ENCODE results near the gene NCAM2. TPM values are rescaled to one million over a fixed set of nuclear protein-coding genes. Genes with fewer than 3 reads are reported as not detected.

NCAM2 gene
- total and polyA plus RNA-seq, 2 of the 8 experiments (the other 6 are each of a cell fraction or from before 2014, with no cell fraction given), result 0.14 to 1.1 TPM

DNA sequence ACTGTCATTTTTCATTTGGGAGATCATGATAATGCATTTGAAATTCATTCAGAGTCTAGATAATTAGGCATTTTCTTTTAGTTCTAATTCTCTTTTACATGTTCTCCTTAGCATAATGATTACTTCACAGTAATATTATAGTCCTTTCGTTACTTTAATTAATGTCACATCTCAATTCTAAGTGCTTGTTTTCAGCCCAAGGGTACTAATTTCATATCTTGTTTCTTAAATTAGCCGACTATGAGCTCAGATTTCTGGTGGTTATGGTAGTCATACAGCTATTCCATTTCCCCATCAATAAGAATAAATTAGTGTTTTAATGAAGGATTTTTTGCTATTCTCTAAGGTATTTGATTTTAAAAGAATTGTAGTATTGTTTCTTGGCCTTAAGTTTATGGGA, 120.9 kb downstream of the NCAM2 start:
- Histone ChIP-seq H2BK20ac (ENCODE audit: low read length) (no peak overlapping the region), H3K27ac (ENCODE audit: low read depth, low read length) (no peak overlapping the region), H3K18ac (ENCODE audit: extremely low read depth, low read length) (no peak overlapping the region), H3K9me3 (ENCODE audit: insufficient read depth in 2 of 2, low read depth in 1 of 2, low read length in 1 of 2) (no peaks in the 10 kb centered on the region), H3K79me1 (ENCODE audit: low read depth, low read length) (no peaks in the 10 kb centered on the region), H3K9ac (replicated peaks in 1 of 4; ENCODE audit: extremely low read depth in 1 of 4, low read depth in 3 of 4, low read length in 3 of 4) (no peak overlapping the region), H4K8ac (ENCODE audit: extremely low read depth, insufficient read depth, low read length) (no peak overlapping the region), H3K4me3 (ENCODE audit: extremely low read depth in 1 of 4, insufficient read depth in 2 of 4, low read depth in 3 of 4, low read length in 4 of 4) (no peak overlapping the region), H3K4me2 (ENCODE audit: insufficient read depth in 1 of 2, low read depth in 2 of 2, low read length in 2 of 2) (no peak overlapping the region), H2BK15ac (ENCODE audit: low read length) (no peak overlapping the region), H3K23me2 (ENCODE audit: low read depth, low read length) (no peaks in the 10 kb centered on the region), H3K4ac (replicated peaks; ENCODE audit: insufficient read length, low read depth, low read length) (no peak overlapping the region), H3K56ac (replicated peaks; ENCODE audit: insufficient read length, low read depth, low read length) (no peak overlapping the region), H2AK5ac (ENCODE audit: low read depth, low read length) (no peak overlapping the region), H4K20me1 (replicated peaks in 1 of 2; ENCODE audit: control insufficient read depth in 1 of 2, insufficient read depth in 2 of 2, low read length in 2 of 2) (no peaks in the 10 kb centered on the region), H2BK12ac (ENCODE audit: low read depth, low read length) (no peak overlapping the region), H3K27me3 (replicated peaks in 1 of 4; ENCODE audit: control insufficient read depth in 3 of 4, extremely low read depth in 1 of 4, insufficient read depth in 3 of 4, low read length in 3 of 4) (no peaks in the 10 kb centered on the region), H3K36me3 (ENCODE audit: control insufficient read depth in 2 of 4, insufficient read depth in 4 of 4, low read length in 3 of 4) (no peaks in the 10 kb centered on the region), H2BK5ac (ENCODE audit: low read depth, low read length) (no peak overlapping the region), H4K5ac (ENCODE audit: insufficient read length, low read depth, low read length) (no peak overlapping the region), H4K91ac (replicated peaks; ENCODE audit: insufficient read length, low read length) (no peak overlapping the region), H3K23ac (ENCODE audit: insufficient read length) (no peak overlapping the region), H3K14ac (ENCODE audit: insufficient read length) (no peak overlapping the region), H2BK120ac (replicated peaks; ENCODE audit: low read depth, low read length) (no peak overlapping the region), H3K4me1 (replicated peaks in 1 of 4; ENCODE audit: control insufficient read depth in 3 of 4, insufficient read depth in 4 of 4, low read length in 3 of 4) (peaks cover 0 to 3% (median 0%) of the 10 kb centered on the region in 4 experiments; a peak in 1 of 7 replicates), H2AFZ (ENCODE audit: low read length) (no peak overlapping the region), H3K79me2 (ENCODE audit: control insufficient read depth in 1 of 2, insufficient read depth in 2 of 2, low read length in 2 of 2) (no peaks in the 10 kb centered on the region)
- DNase-seq (ENCODE audit: low read depth in 1 of 2, low spot score in 2 of 2) (no peak), FAIRE-seq (no peak)
- WGBS, 2 experiments (ENCODE audit: extremely low coverage in 1 of 2, insufficient coverage in 1 of 2, insufficient read length in 1 of 2, insufficient replicate concordance in 2 of 2, low coverage in 1 of 2, low lambda C conversion rate in 2 of 2, missing lambda C conversion rate in 1 of 2), result 91% methylated on average over 2 of the region's 2 CpGs; no CpG with 5 or more reads in 1 of the 2 experiments
- CTCF ChIA-PET (ENCODE audit: partially characterized antibody), result interaction anchor here (2.5 kb wide), 1 partner anchor 115 kb away, joined by 6 read pairs; no protein-coding TSS in a partner anchor
- POLR2A ChIA-PET (ENCODE audit: partially characterized antibody), result no interaction called here
- TF ChIP-seq TCF12 (IDR thresholded peaks at IDR 0.05; ENCODE audit: low read depth, low read length), result no peak
